Ishikawa (cell line): Measurements from ENCODE around the gene VPS25.

Source experiments
- CEBPB ChIP-seq: IDR thresholded peaks from 2 replicates; pipeline ENCODE4 v1.6.1; 2012
- CREB1 ChIP-seq: IDR thresholded peaks from 2 replicates; pipeline ENCODE4 v1.6.1; 2012; ENCODE audit warnings: low read depth
- EGR1 ChIP-seq: IDR thresholded peaks from 2 replicates; pipeline ENCODE4 v1.6.1; 2012
- EP300 ChIP-seq: IDR thresholded peaks from 2 replicates; pipeline ENCODE4 v1.6.1; 2012; ENCODE audit warnings: borderline replicate concordance
- MAX ChIP-seq: IDR thresholded peaks from 2 replicates; pipeline ENCODE4 v1.6.1; 2012
- NFIC ChIP-seq: IDR thresholded peaks from 2 replicates; pipeline ENCODE4 v1.6.1; 2012
- RAD21 ChIP-seq: IDR thresholded peaks from 2 replicates; pipeline ENCODE4 v1.6.1; 2012; ENCODE audit warnings: low read depth
- TAF1 ChIP-seq: IDR thresholded peaks from 2 replicates; pipeline ENCODE4 v1.6.1; 2012; ENCODE audit warnings: low read depth, mild to moderate bottlenecking
- USF1 ChIP-seq: IDR thresholded peaks from 2 replicates; pipeline ENCODE4 v1.6.1; 2012
- YY1 ChIP-seq: IDR thresholded peaks from 2 replicates; pipeline ENCODE4 v1.6.1; 2012; ENCODE audit warnings: low read depth
- TF ChIP-seq, protein P1 (sequence below): IDR thresholded peaks from 2 replicates; pipeline ENCODE4 v1.6.1; 2012; ENCODE audit warnings: low read depth, mild to moderate bottlenecking

DNA sequence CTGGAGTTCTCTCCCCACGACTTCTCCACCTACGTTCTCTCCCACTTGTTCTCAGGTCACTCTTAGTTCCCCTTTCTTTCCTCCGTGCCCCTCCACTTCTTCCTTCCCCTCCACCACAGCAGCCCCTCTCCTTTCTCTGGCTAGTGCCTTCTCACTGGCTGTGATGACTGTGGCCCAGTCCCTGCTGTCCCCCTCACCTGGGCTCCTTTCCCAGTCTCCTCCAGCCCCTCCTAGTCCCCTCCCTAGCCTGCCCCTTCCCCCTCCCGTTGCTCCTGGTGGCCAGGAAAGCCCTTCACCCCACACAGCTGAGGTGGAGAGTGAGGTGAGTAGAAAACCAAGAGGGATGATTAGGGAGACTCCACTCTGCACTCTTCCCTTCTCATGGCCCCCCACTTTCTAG, 21.8 kb downstream of the VPS25 start:
- TF ChIP-seq RAD21 = no peak
- no peak for TF ChIP-seq EGR1
- no peak for TF ChIP-seq USF1
- TF ChIP-seq NFIC = no peak
- TF ChIP-seq YY1 = no peak
- TF ChIP-seq, protein P1, sequence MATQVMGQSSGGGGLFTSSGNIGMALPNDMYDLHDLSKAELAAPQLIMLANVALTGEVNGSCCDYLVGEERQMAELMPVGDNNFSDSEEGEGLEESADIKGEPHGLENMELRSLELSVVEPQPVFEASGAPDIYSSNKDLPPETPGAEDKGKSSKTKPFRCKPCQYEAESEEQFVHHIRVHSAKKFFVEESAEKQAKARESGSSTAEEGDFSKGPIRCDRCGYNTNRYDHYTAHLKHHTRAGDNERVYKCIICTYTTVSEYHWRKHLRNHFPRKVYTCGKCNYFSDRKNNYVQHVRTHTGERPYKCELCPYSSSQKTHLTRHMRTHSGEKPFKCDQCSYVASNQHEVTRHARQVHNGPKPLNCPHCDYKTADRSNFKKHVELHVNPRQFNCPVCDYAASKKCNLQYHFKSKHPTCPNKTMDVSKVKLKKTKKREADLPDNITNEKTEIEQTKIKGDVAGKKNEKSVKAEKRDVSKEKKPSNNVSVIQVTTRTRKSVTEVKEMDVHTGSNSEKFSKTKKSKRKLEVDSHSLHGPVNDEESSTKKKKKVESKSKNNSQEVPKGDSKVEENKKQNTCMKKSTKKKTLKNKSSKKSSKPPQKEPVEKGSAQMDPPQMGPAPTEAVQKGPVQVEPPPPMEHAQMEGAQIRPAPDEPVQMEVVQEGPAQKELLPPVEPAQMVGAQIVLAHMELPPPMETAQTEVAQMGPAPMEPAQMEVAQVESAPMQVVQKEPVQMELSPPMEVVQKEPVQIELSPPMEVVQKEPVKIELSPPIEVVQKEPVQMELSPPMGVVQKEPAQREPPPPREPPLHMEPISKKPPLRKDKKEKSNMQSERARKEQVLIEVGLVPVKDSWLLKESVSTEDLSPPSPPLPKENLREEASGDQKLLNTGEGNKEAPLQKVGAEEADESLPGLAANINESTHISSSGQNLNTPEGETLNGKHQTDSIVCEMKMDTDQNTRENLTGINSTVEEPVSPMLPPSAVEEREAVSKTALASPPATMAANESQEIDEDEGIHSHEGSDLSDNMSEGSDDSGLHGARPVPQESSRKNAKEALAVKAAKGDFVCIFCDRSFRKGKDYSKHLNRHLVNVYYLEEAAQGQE = no peak
- no peak for TF ChIP-seq TAF1
- no peak for TF ChIP-seq MAX
- no peak for TF ChIP-seq CREB1
- no peak for TF ChIP-seq CEBPB
- TF ChIP-seq EP300 = no peak
